Measurements from ENCODE around the gene TMEM51. TPM values are rescaled to one million over a fixed set of nuclear protein-coding genes. Genes with fewer than 3 reads are reported as not detected.

The TMEM51 gene
- total RNA-seq, 1 donor from 2014 or later, result 1.9 TPM

GRCh38 chr1:15236746-15237145, 83.2 kb downstream of the TMEM51 start:
- H3K4me3 Mint-ChIP-seq (ENCODE audit: unreplicated experiment), result no peak overlapping the region
- H3K9me3 Mint-ChIP-seq (ENCODE audit: low read depth), result no peaks in the 10 kb centered on the region
- DNase-seq (ENCODE audit: low spot score), result no peak
- H3K27ac Mint-ChIP-seq (ENCODE audit: unreplicated experiment), result no peak overlapping the region
- peaks cover 2% of the 10 kb centered on the region for H3K27me3 Mint-ChIP-seq (ENCODE audit: low read depth)
- H3K4me1 Mint-ChIP-seq (ENCODE audit: low read depth), result no peaks in the 10 kb centered on the region
- no peak for TF ChIP-seq CTCF (IDR thresholded peaks at IDR 0.05)
- no peaks in the 10 kb centered on the region for H3K36me3 Mint-ChIP-seq (ENCODE audit: low read depth)

GRCh38 chr1:15238789-15239188, 85.2 kb downstream of the TMEM51 start:
- H3K4me1 Mint-ChIP-seq (ENCODE audit: low read depth), result no peaks in the 10 kb centered on the region
- DNase-seq (ENCODE audit: low spot score), result no peak
- no peak overlapping the region for H3K27ac Mint-ChIP-seq (ENCODE audit: unreplicated experiment)
- no peaks in the 10 kb centered on the region for H3K36me3 Mint-ChIP-seq (ENCODE audit: low read depth)
- H3K27me3 Mint-ChIP-seq (ENCODE audit: low read depth), result peaks cover 4% of the 10 kb centered on the region
- H3K9me3 Mint-ChIP-seq (ENCODE audit: low read depth), result no peaks in the 10 kb centered on the region
- no peak for TF ChIP-seq CTCF (IDR thresholded peaks at IDR 0.05)
- H3K4me3 Mint-ChIP-seq (ENCODE audit: unreplicated experiment), result no peak overlapping the region

GRCh38 chr1:15242766-15243165, 89.2 kb downstream of the TMEM51 start:
- Mint-ChIP-seq H3K36me3 (ENCODE audit: low read depth) (no peaks in the 10 kb centered on the region), H3K4me1 (ENCODE audit: low read depth) (peaks cover 3% of the 10 kb centered on the region)

GRCh38 chr1:15243275-15244043, 89.9 kb downstream of the TMEM51 start:
- no peak for DNase-seq (ENCODE audit: low spot score)
- H3K27ac Mint-ChIP-seq (ENCODE audit: unreplicated experiment), result no peak overlapping the region
- H3K4me3 Mint-ChIP-seq (ENCODE audit: unreplicated experiment), result no peak overlapping the region
- peaks cover 22% of the 10 kb centered on the region for H3K27me3 Mint-ChIP-seq (ENCODE audit: low read depth)
- peaks cover 6% of the 10 kb centered on the region for H3K4me1 Mint-ChIP-seq (ENCODE audit: low read depth)
- H3K9me3 Mint-ChIP-seq (ENCODE audit: low read depth), result no peaks in the 10 kb centered on the region
- H3K36me3 Mint-ChIP-seq (ENCODE audit: low read depth), result no peaks in the 10 kb centered on the region
- TF ChIP-seq CTCF (IDR thresholded peaks at IDR 0.05), result no peak

More at GRCh38 chr1:15242766-15243165, 89.2 kb downstream of the TMEM51 start:
- no peaks in the 10 kb centered on the region for H3K9me3 Mint-ChIP-seq (ENCODE audit: low read depth)
- no peak overlapping the region for H3K4me3 Mint-ChIP-seq (ENCODE audit: unreplicated experiment)
- DNase-seq (ENCODE audit: low spot score), result no peak
- no peak for TF ChIP-seq CTCF (IDR thresholded peaks at IDR 0.05)
- peaks cover 16% of the 10 kb centered on the region for H3K27me3 Mint-ChIP-seq (ENCODE audit: low read depth)
- H3K27ac Mint-ChIP-seq (ENCODE audit: unreplicated experiment), result no peak overlapping the region

GRCh38 chr1:15244813-15245212, 91.3 kb downstream of the TMEM51 start:
- Mint-ChIP-seq H3K4me3 (ENCODE audit: unreplicated experiment) (no peak overlapping the region), H3K36me3 (ENCODE audit: low read depth) (no peaks in the 10 kb centered on the region), H3K27ac (ENCODE audit: unreplicated experiment) (no peak overlapping the region), H3K9me3 (ENCODE audit: low read depth) (no peaks in the 10 kb centered on the region), H3K27me3 (ENCODE audit: low read depth) (peaks cover 28% of the 10 kb centered on the region), H3K4me1 (ENCODE audit: low read depth) (peaks cover 9% of the 10 kb centered on the region)
- TF ChIP-seq CTCF (IDR thresholded peaks at IDR 0.05), result no peak
- no peak for DNase-seq (ENCODE audit: low spot score)

Measured in chondrocyte (in vitro differentiated cells).